K562 (cell line): ENCODE measurements around the gene ALG6. TPM values are rescaled to one million over a fixed set of nuclear protein-coding genes. Genes with fewer than 3 reads are reported as not detected.

ENCODE experiments used
- ATAC-seq: fragments of 200-7000 bp; cut with Tn5 transposase; 3 replicates; pipeline ENCODE4 v1.9.1; 2020; ENCODE audit warnings: moderate library complexity
- BruUV-seq: library from RNA; stranded (reverse); fragments of 400-500 nt; replicated peaks from 2 replicates; lab custom pipeline; 2021; lab: Mats Ljungman, UMichigan
- CTCF ChIA-PET: fragments of 300-600 bp; formaldehyde crosslinking; extraction: SDS; loops from one replicate; lab custom pipeline; 2021; ENCODE audit warnings: low intra/inter-chr PET ratio; lab: Yijun Ruan, JAX
- POLR2A ChIA-PET: fragments of 300-600, 350-650 bp; sonication (Branson Sonifier 250); formaldehyde crosslinking; extraction: SDS; loops from one replicate; lab custom pipeline; 2021; ENCODE audit warnings: antibody characterized with exemption, inconsistent platforms; lab: Yijun Ruan, JAX
- DNase-seq, 4 experiments: peaks; one replicate each; pipeline versions ENCODE4 v3.0.0 to v3.0.0-alpha.2; 2011 to 2018; ENCODE audit warnings: low spot score in 3 of 4, mixed read lengths in 3 of 4; ENCODE audit errors: extremely low read depth in 1 of 4
- FAIRE-seq: peaks from 2 replicates; lab custom pipeline; 2011; peaks lifted over from hg19 to GRCh38; lab: Jason Lieb, UNC
- H2AFZ ChIP-seq: 2 replicates; pipeline ENCODE4 v1.6.0; 2011; ENCODE audit warnings: low read depth, low read length, control low read depth, inconsistent platforms
- H3K27ac ChIP-seq: fragments of 200-600 bp; 3 replicates; pipeline ENCODE4 v1.8.0; 2011; ENCODE audit warnings: low read depth, mild to moderate bottlenecking, control low read depth, inconsistent platforms, low read length, moderate library complexity, mixed read lengths; ENCODE audit errors: extremely low read depth
- H3K27me3 ChIP-seq, 2 experiments: fragments of 300-600 bp in 1 of 2; 2 replicates in 1 of 2; 3 replicates in 1 of 2; pipeline versions ENCODE4 v1.6.0 to v1.8.0; 2011; ENCODE audit warnings: inconsistent platforms in 2 of 2, low read length in 2 of 2, mild to moderate bottlenecking in 1 of 2, mixed read lengths in 1 of 2, moderate library complexity in 1 of 2; ENCODE audit not compliant: control insufficient read depth in 2 of 2, insufficient read depth in 2 of 2
- H3K36me3 ChIP-seq: fragments of 300-600 bp; 3 replicates; pipeline ENCODE4 v1.8.0; 2011; ENCODE audit warnings: mild to moderate bottlenecking, low read length, inconsistent platforms; ENCODE audit not compliant: control insufficient read depth, insufficient read depth
- H3K4me1 ChIP-seq, 2 experiments: fragments of 200-600 bp in 1 of 2; replicated peaks in 1 of 2; 2 replicates in 1 of 2; 3 replicates in 1 of 2; pipeline versions ENCODE4 v1.5.1 to v1.8.0; 2011; ENCODE audit warnings: inconsistent platforms in 2 of 2, low read length in 2 of 2, mild to moderate bottlenecking in 1 of 2, mixed read lengths in 1 of 2, moderate library complexity in 1 of 2; ENCODE audit not compliant: control insufficient read depth in 2 of 2, insufficient read depth in 2 of 2
- H3K4me2 ChIP-seq: 2 replicates; pipeline ENCODE4 v1.6.1; 2011; ENCODE audit warnings: low read length, control low read depth, inconsistent platforms, mixed read lengths; ENCODE audit not compliant: insufficient read depth
- H3K4me3 ChIP-seq: fragments of 200-600 bp; sonication (generic), shearing (Covaris generic); 2 replicates; pipeline ENCODE4 v1.5.1; 2016; ENCODE audit warnings: control low read depth, inconsistent platforms
- H3K79me2 ChIP-seq: fragments of 200-600 bp; 3 replicates; pipeline ENCODE4 v1.8.0; 2011; ENCODE audit warnings: low read length, inconsistent platforms; ENCODE audit not compliant: control insufficient read depth, insufficient read depth
- H3K9ac ChIP-seq, 2 experiments: 2 replicates each; pipeline versions ENCODE4 v1.6.0 to v1.6.1; 2011; ENCODE audit warnings: low read depth in 2 of 2, low read length in 2 of 2, control low read depth in 1 of 2, inconsistent platforms in 1 of 2, mild to moderate bottlenecking in 1 of 2, mixed read lengths in 1 of 2; ENCODE audit not compliant: insufficient read depth in 1 of 2
- H3K9me1 ChIP-seq: one replicate; pipeline ENCODE4 v1.6.0; 2011; ENCODE audit warnings: inconsistent platforms, mild to moderate bottlenecking, low read length, moderate library complexity; ENCODE audit not compliant: control insufficient read depth, insufficient read depth
- H3K9me3 ChIP-seq: replicated peaks from 2 replicates; pipeline ENCODE4 v1.5.1; 2011; ENCODE audit warnings: low read depth, low read length, inconsistent platforms; ENCODE audit not compliant: control insufficient read depth, insufficient read depth
- H4K20me1 ChIP-seq: replicated peaks from 2 replicates; pipeline ENCODE4 v1.6.1; 2011; ENCODE audit warnings: low read length, inconsistent platforms, mixed read lengths; ENCODE audit not compliant: control insufficient read depth, insufficient read depth
- CBX3 ChIP-seq, 2 experiments: IDR thresholded peaks; 1 replicate in 1 of 2; 2 replicates in 1 of 2; pipeline ENCODE4 v1.6.1; 2012; ENCODE audit warnings: inconsistent platforms in 2 of 2, low read length in 2 of 2, borderline replicate concordance in 1 of 2, control low read depth in 1 of 2
- CREM ChIP-seq: IDR thresholded peaks from 2 replicates; pipeline ENCODE4 v1.6.1; 2014; ENCODE audit warnings: antibody characterized with exemption, low read depth
- E2F6 ChIP-seq, 2 experiments: IDR thresholded peaks; 2 replicates each; pipeline ENCODE4 v1.6.1; 2011; ENCODE audit warnings: borderline replicate concordance in 1 of 2, control low read depth in 1 of 2, low read depth in 1 of 2, low read length in 1 of 2, mild to moderate bottlenecking in 1 of 2, mixed read lengths in 1 of 2, moderate library complexity in 1 of 2; ENCODE audit not compliant: insufficient read depth in 1 of 2, insufficient read length in 1 of 2, poor library complexity in 1 of 2, severe bottlenecking in 1 of 2; ENCODE audit errors: extremely low read depth in 1 of 2
- EP300 ChIP-seq: IDR thresholded peaks from 2 replicates; pipeline ENCODE4 v1.6.1; 2012; ENCODE audit warnings: low read length, improper control_type of control experiment
- HDAC1 ChIP-seq, 2 experiments: fragments of 450-650 bp; IDR thresholded peaks; 2 replicates each; pipeline ENCODE4 v1.6.1; 2016 to 2017; ENCODE audit warnings: inconsistent platforms in 1 of 2, mild to moderate bottlenecking in 1 of 2, moderate library complexity in 1 of 2
- KLF1 ChIP-seq: fragments of 450-650 bp; IDR thresholded peaks from 2 replicates; pipeline ENCODE4 v1.6.1; 2016; ENCODE audit warnings: missing genetic modification characterization, missing compliant biosample characterization
- MAX ChIP-seq: sonication (generic); formaldehyde crosslinking; IDR thresholded peaks from 2 replicates; pipeline ENCODE4 v1.9.0; 2022; ENCODE audit warnings: mild to moderate bottlenecking, missing genetic modification reagents
- MYC ChIP-seq, 2 experiments: fragments of 250-450 bp in 1 of 2; sonication (Bioruptor Pico) in 1 of 2; IDR thresholded peaks; 2 replicates each; pipeline versions ENCODE4 v1.5.1 to v1.6.1; 2012 to 2021; ENCODE audit warnings: low read depth in 2 of 2, borderline replicate concordance in 1 of 2, improper control_type of control experiment in 1 of 2, low read length in 1 of 2, mild to moderate bottlenecking in 1 of 2, moderate library complexity in 1 of 2
- NCOR1 ChIP-seq: fragments of 450-650 bp; IDR thresholded peaks from 2 replicates; pipeline ENCODE4 v1.6.1; 2016; ENCODE audit warnings: mild to moderate bottlenecking, moderate library complexity
- NR1H2 ChIP-seq: sonication (generic); formaldehyde crosslinking; IDR thresholded peaks from 2 replicates; pipeline ENCODE4 v1.4.0; 2020; ENCODE audit warnings: mild to moderate bottlenecking, missing genetic modification reagents
- RCOR1 ChIP-seq, 2 experiments: IDR thresholded peaks; 2 replicates each; pipeline ENCODE4 v1.6.1; 2012; ENCODE audit warnings: low read depth in 2 of 2, low read length in 2 of 2, borderline replicate concordance in 1 of 2, improper control_type of control experiment in 1 of 2
- SMC3 ChIP-seq: conservative IDR thresholded peaks from 2 replicates; pipeline ENCODE4 v1.6.1; 2011; ENCODE audit warnings: low read depth, low read length, improper control_type of control experiment; ENCODE audit not compliant: insufficient read depth
- ZNF444 ChIP-seq: fragments of 250-450 bp; sonication (Bioruptor Pico); IDR thresholded peaks from 2 replicates; pipeline ENCODE4 v1.4.0; 2020; ENCODE audit warnings: mild to moderate bottlenecking, moderate library complexity
- WGBS: fragments of 100-300 bp; shearing (Covaris generic); methylation state at CpG from one replicate; pipeline ENCODE4 v1.1.6; 2016; ENCODE audit warnings: low coverage, mixed read lengths; ENCODE audit not compliant: insufficient coverage; ENCODE audit errors: missing lambda C conversion rate; 5-methylcytosine and 5-hydroxymethylcytosine counted together
- in situ Hi-C: fragments of 300-500 bp; cut with MboI; formaldehyde crosslinking; loops from 4 replicates; pipeline ENCODE4 v1.15.0; 2018; ENCODE audit warnings: inconsistent platforms, mixed read lengths
- intact Hi-C: fragments of 100-400 bp; cut with micrococcal nuclease; formaldehyde crosslinking; loops from 2 replicates; pipeline ENCODE4 v1.14.2; 2022
- polyA plus RNA-seq, 8 experiments: library from polyadenylated mRNA; depleted of rRNA in 4 of 8; stranded (reverse) in 5 of 8; unstranded in 3 of 8; fragments of >200 nt; fragmentation: Nextera tagmentation in 2 of 8; fragmentation: Illumina TruSeq in 1 of 8; extraction: Ambion mirVana in 2 of 8; extraction: Trizol in 1 of 8; gene quantifications; 2 replicates each; pipeline versions ENCODE4 v1.2.1 to v1.2.3, GENCODE V29; 2011 to 2014; ENCODE audit warnings: inconsistent platforms in 1 of 8, missing spikeins in 1 of 8
- total RNA-seq, 7 experiments: library from RNA; depleted of rRNA in 6 of 7; stranded (reverse); fragments of >200 nt in 6 of 7; fragmentation: Illumina TruSeq in 2 of 7; extraction: Trizol in 2 of 7; gene quantifications; 2 replicates each; pipeline versions ENCODE4 v1.2.1 to v1.2.3, GENCODE V29; 2011 to 2021; ENCODE audit warnings: low replicate concordance in 1 of 7

Gene ALG6
- total and polyA plus RNA-seq, 9 of the 15 experiments (the other 6 are each of a cell fraction or from before 2014, with no cell fraction given): 14.6 to 35.7 (median 23.3) TPM

GRCh38 chr1:63326473-63327380 is 40.7 kb upstream of the ALG6 start (continued):
- no peak for TF ChIP-seq KLF1 (tag)

DNA sequence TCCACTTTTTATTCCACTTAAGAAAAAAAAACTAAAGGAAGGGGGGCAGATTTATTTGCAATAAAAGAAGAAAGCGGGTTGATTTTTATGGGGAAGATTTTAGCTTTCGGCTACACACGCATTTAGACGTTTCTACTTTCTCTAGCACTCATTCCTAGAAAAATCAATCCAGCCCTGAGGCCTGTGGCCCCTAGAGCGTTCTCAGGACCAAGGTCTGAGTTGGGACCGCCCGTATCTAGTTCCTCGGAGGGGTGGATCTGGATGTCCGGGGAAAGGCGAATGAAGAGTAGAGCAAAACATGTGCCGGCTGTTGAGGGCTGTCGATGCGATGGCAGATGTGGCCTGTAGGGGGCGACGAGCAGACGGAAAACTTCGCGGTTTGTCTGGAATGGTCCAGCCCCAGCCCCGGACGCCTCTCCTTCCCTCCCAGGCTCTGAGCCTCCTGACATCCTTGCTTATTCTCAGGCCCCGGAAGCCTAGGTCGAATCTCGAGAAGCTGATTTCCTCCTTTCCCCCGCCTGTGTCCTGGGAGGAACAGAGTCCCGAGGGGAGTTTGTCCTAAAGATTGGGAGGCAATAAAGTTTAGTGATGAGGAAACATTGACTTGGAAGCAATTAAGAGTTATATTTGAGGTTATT is 39.9 kb upstream of the ALG6 start:
- H3K4me3 ChIP-seq: no peak overlapping the region
- peak overlapping the region; percentile 52; the same call in 1 of the 2 replicates for H2AFZ ChIP-seq
- peak; percentile 86 for ATAC-seq
- TF ChIP-seq SMC3 (peak; percentile 42; the same call in 1 of the 2 replicates), HDAC1 (IDR thresholded peaks at IDR 0.05) (no peak), CREM (peak; percentile 75), EP300 (peak; percentile 5; the same call in 1 of the 2 replicates), E2F6 (IDR thresholded peaks at IDR 0.05; ENCODE audit: borderline replicate concordance in 1 of 2, extremely low read depth in 1 of 2, insufficient read depth in 1 of 2, insufficient read length in 1 of 2, low read depth in 1 of 2, low read length in 1 of 2, poor library complexity in 1 of 2, severe bottlenecking in 1 of 2) (peak in 1 of 2 experiments; percentile 78), NR1H2 (no peak), MYC (IDR thresholded peaks at IDR 0.05; ENCODE audit: low read depth, low read length) (peak; percentile 72), MYC (CRISPR knock-in tag; IDR thresholded peaks at IDR 0.05; ENCODE audit: borderline replicate concordance, low read depth) (no peak), ZNF444 (CRISPR knock-in tag) (no peak), CBX3 (IDR thresholded peaks at IDR 0.05; ENCODE audit: borderline replicate concordance in 1 of 2, low read length in 2 of 2) (peak in 1 of 2 experiments; percentile 53; a peak in 1 of 3 replicates), MAX (CRISPR knock-in tag) (peak; percentile 29; the same call in 1 of the 2 replicates), NCOR1 (no peak), RCOR1 (IDR thresholded peaks at IDR 0.05; ENCODE audit: borderline replicate concordance in 1 of 2, low read depth in 2 of 2, low read length in 2 of 2) (peak in 1 of 2 experiments; percentile 36; a peak in 1 of 4 replicates)

More for the DNA sequence above, 39.9 kb upstream of the ALG6 start:
- Histone ChIP-seq H3K4me2 (no peak overlapping the region), H3K27ac (no peak overlapping the region), H3K9ac (no peak overlapping the region), H3K9me1 (no peaks in the 10 kb centered on the region), H3K79me2 (no peaks in the 10 kb centered on the region), H4K20me1 (no peaks in the 10 kb centered on the region), H3K36me3 (no peaks in the 10 kb centered on the region), H3K27me3 (peaks cover 34 to 57% of the 10 kb centered on the region in 2 experiments; a peak in 4 of 5 replicates), H3K4me1 (peaks cover 4 to 32% of the 10 kb centered on the region in 2 experiments; a peak in 3 of 5 replicates), H3K9me3 (no peaks in the 10 kb centered on the region)
- WGBS: 9% methylated on average over 22 of the region's 25 CpGs
- FAIRE-seq (peak; percentile 76), DNase-seq (peak; percentile 76 to 80 (median 78))
- in situ Hi-C loops: no loop called here
- CTCF ChIA-PET: interaction anchor here (0.7 to 0.9 kb wide), 3 partner anchors 114 to 211 kb away, joined by 3 to 4 read pairs (median 3); no protein-coding TSS in a partner anchor
- POLR2A ChIA-PET: interaction anchor here (0.6 to 0.9 kb wide), 2 partner anchors 9 to 227 kb away, joined by 4 read pairs; no protein-coding TSS in a partner anchor
- intact Hi-C loops: loop anchor here (1.0 kb wide), 1 partner anchor 114 kb away; no protein-coding TSS in a partner anchor
- BruUV-seq: no TSS peak
